ENCODE results near the gene LDAH.

DNA sequence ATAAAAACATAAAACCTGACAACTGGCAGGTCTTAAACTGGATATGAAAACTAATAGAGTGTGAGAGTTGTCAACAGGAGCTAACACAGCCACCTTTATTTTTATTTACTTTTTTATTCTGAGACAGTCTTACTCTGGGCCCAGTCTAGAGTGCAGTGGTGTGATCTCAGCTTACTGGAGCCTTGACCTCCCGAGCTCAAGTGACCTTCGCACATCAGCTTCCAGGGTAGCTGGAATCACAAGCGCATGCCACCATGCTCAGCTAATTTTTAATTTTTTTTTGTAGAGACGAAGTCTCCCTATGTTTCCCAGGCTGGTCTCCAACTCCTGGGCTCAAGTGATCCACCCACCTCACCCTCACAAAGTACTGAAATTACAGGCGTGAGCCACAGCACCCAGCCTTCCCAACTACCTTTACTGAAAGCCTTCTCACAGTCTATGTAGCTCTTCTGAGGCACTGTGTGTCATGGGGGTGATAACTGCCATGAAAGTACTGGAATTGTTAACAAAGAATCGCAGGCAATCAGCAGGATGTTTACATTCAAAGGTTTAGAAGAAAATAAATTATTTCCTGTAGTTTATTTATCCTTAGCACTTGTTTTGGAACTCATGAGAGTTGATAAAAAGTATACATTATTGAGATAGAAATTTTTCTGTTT lies 131.7 kb downstream of the LDAH start:
- TF ChIP-seq CTCF (IDR thresholded peaks at IDR 0.05 in 2 of 3, conservative IDR thresholded peaks at IDR 0.05 in 1 of 3; ENCODE audit: control insufficient read depth in 2 of 3, extremely low read depth in 1 of 3, insufficient read depth in 1 of 3, low read depth in 3 of 3, low read length in 3 of 3) (no peak), POLR2AphosphoS2 (IDR thresholded peaks at IDR 0.05; ENCODE audit: low read depth, low read length) (no peak), TAF1 (IDR thresholded peaks at IDR 0.05; ENCODE audit: borderline replicate concordance, low read depth, low read length) (no peak), ZBED1 (IDR thresholded peaks at IDR 0.05; ENCODE audit: borderline replicate concordance) (no peak), EZH2 (IDR thresholded peaks at IDR 0.05; ENCODE audit: borderline replicate concordance, control insufficient read depth, low read depth, low read length) (no peak), FOXM1 (IDR thresholded peaks at IDR 0.05; ENCODE audit: low read depth, low read length) (no peak), PML (IDR thresholded peaks at IDR 0.05; ENCODE audit: low read length) (no peak), BMI1 (IDR thresholded peaks at IDR 0.05; ENCODE audit: borderline replicate concordance) (no peak)

Measured in GM12878 (cell line).